Gastroesophageal sphincter (tissue), 3 donors: ENCODE results near the gene TRPV2.

Experiments
- CTCF ChIP-seq, 4 experiments: fragments of 200-600 bp in 2 of 4; fragments of 450-650 bp in 2 of 4; sonication (generic) in 1 of 4; IDR thresholded peaks; one replicate each; pipeline ENCODE4 v1.5.1; 2017 to 2019; ENCODE audit warnings: antibody characterized with exemption in 4 of 4, mild to moderate bottlenecking in 2 of 4, moderate library complexity in 2 of 4
- EP300 ChIP-seq: sonication (generic); formaldehyde crosslinking; IDR thresholded peaks from one replicate; pipeline ENCODE4 v1.6.1; 2017; ENCODE audit warnings: antibody characterized with exemption, mild to moderate bottlenecking
- POLR2A ChIP-seq, 2 donors: fragments of 450-650 bp; IDR thresholded peaks; one replicate each; pipeline ENCODE4 v1.6.1; 2017; ENCODE audit warnings: antibody characterized with exemption in 2 of 2, mild to moderate bottlenecking in 2 of 2, moderate library complexity in 1 of 2
- POLR2AphosphoS5 ChIP-seq: sonication (generic); formaldehyde crosslinking; IDR thresholded peaks from one replicate; pipeline ENCODE4 v1.6.1; 2017; ENCODE audit warnings: antibody characterized with exemption

- no peak for TF ChIP-seq CTCF (IDR thresholded peaks at IDR 0.05)
- TF ChIP-seq POLR2A (IDR thresholded peaks at IDR 0.05) = no peak
- TF ChIP-seq EP300 = no peak
- no peak for TF ChIP-seq POLR2AphosphoS5
These were observed 27.5 kb downstream of the TRPV2 start for GRCh38 chr17:16442594-16443510.
